GM23338 (cell line): Measurements from ENCODE around the gene PLEKHA8. TPM values are rescaled to one million over a fixed set of nuclear protein-coding genes. Genes with fewer than 3 reads are reported as not detected.
A peak's percentile ranks its signal among the peaks of the same experiment; 100 is the strongest.

Experiments used
- ATAC-seq: fragments of 200-7000 bp; cut with Tn5 transposase; 3 replicates; pipeline ENCODE4 v1.9.1; 2020
- DNase-seq: peaks from one replicate; pipeline ENCODE4 v3.0.0-alpha.2; 2015; ENCODE audit warnings: low spot score
- H2AFZ ChIP-seq: fragments of 200-600 bp; sonication (generic); 2 replicates; pipeline ENCODE4 v1.8.0; 2016; ENCODE audit warnings: antibody characterized with exemption, mild to moderate bottlenecking, moderate library complexity
- H3F3A ChIP-seq: fragments of 200-600 bp; sonication (generic); replicated peaks from 2 replicates; pipeline ENCODE4 v1.8.0; 2017; ENCODE audit warnings: antibody characterized with exemption, mixed run types, low read depth
- H3K27ac ChIP-seq: fragments of 200-600 bp; sonication (generic); 2 replicates; pipeline ENCODE4 v1.6.1; 2016; ENCODE audit warnings: low read depth
- H3K27me3 ChIP-seq: fragments of 200-600 bp; sonication (generic); 2 replicates; pipeline ENCODE4 v1.8.0; 2016; ENCODE audit warnings: mild to moderate bottlenecking, mixed run types, moderate library complexity; ENCODE audit not compliant: insufficient read depth
- H3K36me3 ChIP-seq: fragments of 200-600 bp; sonication (generic); 2 replicates; pipeline ENCODE4 v1.8.0; 2016; ENCODE audit warnings: mild to moderate bottlenecking; ENCODE audit not compliant: insufficient read depth
- H3K4me1 ChIP-seq: fragments of 200-600 bp; sonication (generic); 2 replicates; pipeline ENCODE4 v1.8.0; 2016; ENCODE audit warnings: mild to moderate bottlenecking, moderate library complexity; ENCODE audit not compliant: insufficient read depth
- H3K4me2 ChIP-seq: fragments of 200-600 bp; sonication (generic); 2 replicates; pipeline ENCODE4 v1.7.1; 2017; ENCODE audit warnings: mixed run types
- H3K4me3 ChIP-seq: fragments of 200-600 bp; sonication (generic); 2 replicates; pipeline ENCODE4 v1.6.1; 2016; ENCODE audit warnings: mixed run types
- H3K79me2 ChIP-seq: fragments of 200-600 bp; sonication (generic); replicated peaks from 2 replicates; pipeline ENCODE4 v1.8.0; 2017; ENCODE audit warnings: mild to moderate bottlenecking; ENCODE audit not compliant: insufficient read depth
- H3K9me2 ChIP-seq: fragments of 200-600 bp; sonication (generic); 2 replicates; pipeline ENCODE4 v1.8.0; 2017; ENCODE audit not compliant: insufficient read depth
- H4K20me1 ChIP-seq: fragments of 200-600 bp; sonication (generic); replicated peaks from 2 replicates; pipeline ENCODE4 v1.8.0; 2017; ENCODE audit warnings: mild to moderate bottlenecking; ENCODE audit not compliant: insufficient read depth
- H3K27ac Mint-ChIP-seq: 2 replicates; pipeline ENCODE4 v1.8.0; 2020; ENCODE audit warnings: inconsistent platforms, mild to moderate bottlenecking, moderate library complexity, mixed read lengths
- H3K27me3 Mint-ChIP-seq: 3 replicates; pipeline ENCODE4 v1.8.0; 2022; ENCODE audit warnings: low read depth, mild to moderate bottlenecking, moderate library complexity, mixed read lengths, inconsistent platforms; ENCODE audit not compliant: insufficient read depth, poor library complexity
- H3K36me3 Mint-ChIP-seq: 3 replicates; pipeline ENCODE4 v1.8.0; 2021; ENCODE audit warnings: low read depth, mild to moderate bottlenecking, inconsistent platforms, moderate library complexity, mixed read lengths
- H3K4me1 Mint-ChIP-seq: 3 replicates; pipeline ENCODE4 v1.8.0; 2020; ENCODE audit warnings: mild to moderate bottlenecking, inconsistent platforms, mixed read lengths
- H3K4me3 Mint-ChIP-seq: 3 replicates; pipeline ENCODE4 v1.8.0; 2021; ENCODE audit warnings: moderate library complexity, mild to moderate bottlenecking, inconsistent platforms, mixed read lengths
- H3K9me3 Mint-ChIP-seq: 3 replicates; pipeline ENCODE4 v1.8.0; 2020; ENCODE audit warnings: moderate library complexity, mild to moderate bottlenecking, inconsistent platforms, mixed read lengths
- ETS1 ChIP-seq: IDR thresholded peaks from 2 replicates; pipeline ENCODE4 v1.6.1; 2016; ENCODE audit warnings: antibody characterized with exemption
- NANOG ChIP-seq: IDR thresholded peaks from 2 replicates; pipeline ENCODE4 v1.6.1; 2016; ENCODE audit warnings: antibody characterized with exemption, borderline replicate concordance
- REST ChIP-seq: IDR thresholded peaks from one replicate; pipeline ENCODE4 v1.6.1; 2018; ENCODE audit warnings: antibody characterized with exemption; ENCODE audit not compliant: unreplicated experiment
- STAT1 ChIP-seq: IDR thresholded peaks from one replicate; pipeline ENCODE4 v1.6.1; 2016; ENCODE audit warnings: antibody characterized with exemption; ENCODE audit not compliant: unreplicated experiment
- ZNF331 ChIP-seq: fragments of 250-450 bp; sonication (Bioruptor Pico); IDR thresholded peaks from 2 replicates; pipeline ENCODE4 v1.5.0; 2020; ENCODE audit warnings: low read depth, mild to moderate bottlenecking, moderate library complexity
- polyA plus RNA-seq: library from polyadenylated mRNA; unstranded; fragments of >200 nt; fragmentation: Nextera tagmentation; extraction: Ambion mirVana; gene quantifications from 2 replicates; pipeline ENCODE4 v1.2.1, GENCODE V29; 2016
- total RNA-seq: library from RNA; depleted of rRNA; stranded (reverse); fragments of >200 nt; shearing (Covaris generic); gene quantifications from 2 replicates; pipeline ENCODE4 v1.2.3, GENCODE V29; 2014
- TF ChIP-seq, protein P1 (sequence below), 2 experiments: fragments of 200-600 bp in 1 of 2; sonication (generic) in 1 of 2; conservative IDR thresholded peaks; 2 replicates each; pipeline versions ENCODE4 v1.5.1 to v1.6.1; 2016 to 2017; ENCODE audit warnings: antibody characterized with exemption in 2 of 2, low read depth in 2 of 2, mild to moderate bottlenecking in 2 of 2, moderate library complexity in 1 of 2

Gene PLEKHA8
- total and polyA plus RNA-seq, 2 experiments from 2014 or later = 11.6 to 44.9 TPM

- TF ChIP-seq, protein P1, sequence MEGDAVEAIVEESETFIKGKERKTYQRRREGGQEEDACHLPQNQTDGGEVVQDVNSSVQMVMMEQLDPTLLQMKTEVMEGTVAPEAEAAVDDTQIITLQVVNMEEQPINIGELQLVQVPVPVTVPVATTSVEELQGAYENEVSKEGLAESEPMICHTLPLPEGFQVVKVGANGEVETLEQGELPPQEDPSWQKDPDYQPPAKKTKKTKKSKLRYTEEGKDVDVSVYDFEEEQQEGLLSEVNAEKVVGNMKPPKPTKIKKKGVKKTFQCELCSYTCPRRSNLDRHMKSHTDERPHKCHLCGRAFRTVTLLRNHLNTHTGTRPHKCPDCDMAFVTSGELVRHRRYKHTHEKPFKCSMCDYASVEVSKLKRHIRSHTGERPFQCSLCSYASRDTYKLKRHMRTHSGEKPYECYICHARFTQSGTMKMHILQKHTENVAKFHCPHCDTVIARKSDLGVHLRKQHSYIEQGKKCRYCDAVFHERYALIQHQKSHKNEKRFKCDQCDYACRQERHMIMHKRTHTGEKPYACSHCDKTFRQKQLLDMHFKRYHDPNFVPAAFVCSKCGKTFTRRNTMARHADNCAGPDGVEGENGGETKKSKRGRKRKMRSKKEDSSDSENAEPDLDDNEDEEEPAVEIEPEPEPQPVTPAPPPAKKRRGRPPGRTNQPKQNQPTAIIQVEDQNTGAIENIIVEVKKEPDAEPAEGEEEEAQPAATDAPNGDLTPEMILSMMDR (conservative IDR thresholded peaks at IDR 0.05; ENCODE audit: low read depth in 2 of 2) = no peak
- TF ChIP-seq ZNF331 (CRISPR knock-in tag) = no peak
- no peak for TF ChIP-seq STAT1
- no peak for TF ChIP-seq NANOG
- no peak for TF ChIP-seq REST
- TF ChIP-seq ETS1 = no peak
Measured at GRCh38 chr7:30115709-30116297, 87.6 kb downstream of the PLEKHA8 start (continued).

DNA sequence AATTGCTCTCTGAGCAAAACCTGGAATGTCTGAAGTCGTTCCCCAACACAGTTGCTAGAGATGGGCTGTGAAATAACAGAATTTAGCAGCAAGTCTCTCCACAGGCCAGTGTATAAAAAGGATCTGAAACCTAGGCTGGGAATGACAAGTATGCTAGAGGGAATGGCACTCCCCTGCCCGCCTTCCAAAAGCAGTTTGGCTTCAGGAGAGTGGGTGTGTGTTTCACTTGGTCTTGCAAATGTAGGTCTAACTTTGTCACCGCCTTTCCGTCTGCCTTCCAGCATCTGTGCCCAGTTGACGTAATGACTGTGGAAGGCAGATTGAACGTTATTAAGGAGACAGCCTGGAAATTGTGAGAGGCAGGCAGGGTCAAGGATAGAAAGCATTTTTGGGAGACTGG, 88.6 kb downstream of the PLEKHA8 start:
- H3F3A ChIP-seq = peaks cover 26% of the 10 kb centered on the region
- peak; percentile 31; the same call in 2 of the 3 replicates for ATAC-seq
- peaks cover 30% of the 10 kb centered on the region for H3K9me3 Mint-ChIP-seq
- H3K4me3 ChIP-seq = no peak overlapping the region
- TF ChIP-seq ETS1 = no peak
- peak overlapping the region; percentile 84 for H3K27ac ChIP-seq
- peaks cover 2% of the 10 kb centered on the region for H3K27me3 Mint-ChIP-seq
- peak; percentile 13 for DNase-seq
- no peaks in the 10 kb centered on the region for H3K27me3 ChIP-seq
- no peak overlapping the region for H3K4me3 Mint-ChIP-seq
- H3K9me2 ChIP-seq = no peaks in the 10 kb centered on the region
- H3K36me3 Mint-ChIP-seq = peaks cover 15% of the 10 kb centered on the region
- H3K4me1 ChIP-seq = no peaks in the 10 kb centered on the region
- no peak overlapping the region for H3K27ac Mint-ChIP-seq
- H2AFZ ChIP-seq = no peak overlapping the region
- H3K79me2 ChIP-seq = no peaks in the 10 kb centered on the region
- no peak overlapping the region for H3K4me2 ChIP-seq
- no peaks in the 10 kb centered on the region for H3K4me1 Mint-ChIP-seq
- H4K20me1 ChIP-seq = no peaks in the 10 kb centered on the region
- no peaks in the 10 kb centered on the region for H3K36me3 ChIP-seq
